K562 (cell line): ENCODE measurements around the gene DMWD. TPM values are rescaled to one million over a fixed set of nuclear protein-coding genes. Genes with fewer than 3 reads are reported as not detected.
A peak's percentile ranks its signal among the peaks of the same experiment; 100 is the strongest.

Experiments
- ARID1B ChIP-seq: fragments of 450-650 bp; IDR thresholded peaks from 2 replicates; pipeline ENCODE4 v1.6.1; 2016; ENCODE audit warnings: antibody characterized with exemption, mild to moderate bottlenecking, inconsistent platforms
- DPF2 ChIP-seq: fragments of 450-650 bp; IDR thresholded peaks from 2 replicates; pipeline ENCODE4 v1.6.1; 2016
- ELF4 ChIP-seq: fragments of 450-650 bp; formaldehyde crosslinking; IDR thresholded peaks from 2 replicates; pipeline ENCODE4 v1.4.0; 2022; ENCODE audit warnings: missing genetic modification characterization
- ETV5 ChIP-seq: sonication (generic); formaldehyde crosslinking; IDR thresholded peaks from 2 replicates; pipeline ENCODE4 v1.4.0; 2020; ENCODE audit warnings: low read depth, mild to moderate bottlenecking, missing genetic modification reagents
- HDGF ChIP-seq: fragments of 450-650 bp; IDR thresholded peaks from 2 replicates; pipeline ENCODE4 v1.6.1; 2016
- L3MBTL2 ChIP-seq: fragments of 450-650 bp; IDR thresholded peaks from 2 replicates; pipeline ENCODE4 v1.6.1; 2016; ENCODE audit warnings: mild to moderate bottlenecking, moderate library complexity
- MTA1 ChIP-seq: fragments of 450-650 bp; IDR thresholded peaks from 2 replicates; pipeline ENCODE4 v1.6.1; 2017; ENCODE audit warnings: borderline replicate concordance
- OTX1 ChIP-seq: fragments of 450-650 bp; formaldehyde crosslinking; IDR thresholded peaks from 2 replicates; pipeline ENCODE4 v1.4.0; 2022; ENCODE audit warnings: mild to moderate bottlenecking
- PHB2 ChIP-seq: fragments of 450-650 bp; IDR thresholded peaks from 2 replicates; pipeline ENCODE4 v1.6.1; 2017; ENCODE audit warnings: low read depth
- SMARCA4 ChIP-seq: fragments of 450-650 bp; IDR thresholded peaks from 2 replicates; pipeline ENCODE4 v1.6.1; 2016
- ZNF232 ChIP-seq: sonication (generic); formaldehyde crosslinking; IDR thresholded peaks from 2 replicates; pipeline ENCODE4 v1.8.0; 2022; ENCODE audit warnings: mild to moderate bottlenecking, missing genetic modification reagents
- ZNF253 ChIP-seq: fragments of 250-450 bp; sonication (Bioruptor Pico); conservative IDR thresholded peaks from 2 replicates; pipeline ENCODE4 v1.6.1; 2021; ENCODE audit warnings: mild to moderate bottlenecking
- ZNF785 ChIP-seq: fragments of 250-450 bp; sonication (Bioruptor Pico); IDR thresholded peaks from 2 replicates; pipeline ENCODE4 v1.4.0; 2020; ENCODE audit warnings: mild to moderate bottlenecking
- polyA plus RNA-seq, 8 experiments: library from polyadenylated mRNA; depleted of rRNA in 4 of 8; stranded (reverse) in 5 of 8; unstranded in 3 of 8; fragments of >200 nt; fragmentation: Nextera tagmentation in 2 of 8; fragmentation: Illumina TruSeq in 1 of 8; extraction: Ambion mirVana in 2 of 8; extraction: Trizol in 1 of 8; gene quantifications; 2 replicates each; pipeline versions ENCODE4 v1.2.1 to v1.2.3, GENCODE V29; 2011 to 2014; ENCODE audit warnings: inconsistent platforms in 1 of 8, missing spikeins in 1 of 8
- total RNA-seq, 7 experiments: library from RNA; depleted of rRNA in 6 of 7; stranded (reverse); fragments of >200 nt in 6 of 7; fragmentation: Illumina TruSeq in 2 of 7; extraction: Trizol in 2 of 7; gene quantifications; 2 replicates each; pipeline versions ENCODE4 v1.2.1 to v1.2.3, GENCODE V29; 2011 to 2021; ENCODE audit warnings: low replicate concordance in 1 of 7
- TF ChIP-seq, protein P1 (sequence below), 3 experiments: IDR thresholded peaks in 2 of 3; conservative IDR thresholded peaks in 1 of 3; 2 replicates each; pipeline ENCODE4 v1.5.1; 2011 to 2012; ENCODE audit warnings: low read length in 3 of 3, mild to moderate bottlenecking in 3 of 3, control low read depth in 2 of 3, improper control_type of control experiment in 1 of 3, inconsistent platforms in 1 of 3, low read depth in 1 of 3, mixed read lengths in 1 of 3, moderate library complexity in 1 of 3; ENCODE audit not compliant: insufficient read depth in 2 of 3
- TF ChIP-seq, protein P2 (sequence below): fragments of 450-650 bp; IDR thresholded peaks from 2 replicates; pipeline ENCODE4 v1.6.1; 2017; ENCODE audit warnings: antibody characterized with exemption, mild to moderate bottlenecking
- TF ChIP-seq, protein P3 (sequence below): sonication (generic); formaldehyde crosslinking; IDR thresholded peaks from 2 replicates; pipeline ENCODE4 v1.8.0; 2022; ENCODE audit warnings: mild to moderate bottlenecking, missing genetic modification reagents, borderline replicate concordance
- TF ChIP-seq, protein P4 (sequence below), 2 experiments: fragments of 450-650 bp; IDR thresholded peaks; 2 replicates each; pipeline ENCODE4 v1.6.1; 2016
- TF ChIP-seq, protein P5 (sequence below): fragments of 450-650 bp; IDR thresholded peaks from 2 replicates; pipeline ENCODE4 v1.6.1; 2014; ENCODE audit warnings: low read depth, mild to moderate bottlenecking, moderate library complexity, borderline replicate concordance

The DMWD gene
- total and polyA plus RNA-seq, 9 of the 15 experiments (the other 6 are each of a cell fraction or from before 2014, with no cell fraction given) = 4.7 to 54.6 (median 19.0) TPM

DNA sequence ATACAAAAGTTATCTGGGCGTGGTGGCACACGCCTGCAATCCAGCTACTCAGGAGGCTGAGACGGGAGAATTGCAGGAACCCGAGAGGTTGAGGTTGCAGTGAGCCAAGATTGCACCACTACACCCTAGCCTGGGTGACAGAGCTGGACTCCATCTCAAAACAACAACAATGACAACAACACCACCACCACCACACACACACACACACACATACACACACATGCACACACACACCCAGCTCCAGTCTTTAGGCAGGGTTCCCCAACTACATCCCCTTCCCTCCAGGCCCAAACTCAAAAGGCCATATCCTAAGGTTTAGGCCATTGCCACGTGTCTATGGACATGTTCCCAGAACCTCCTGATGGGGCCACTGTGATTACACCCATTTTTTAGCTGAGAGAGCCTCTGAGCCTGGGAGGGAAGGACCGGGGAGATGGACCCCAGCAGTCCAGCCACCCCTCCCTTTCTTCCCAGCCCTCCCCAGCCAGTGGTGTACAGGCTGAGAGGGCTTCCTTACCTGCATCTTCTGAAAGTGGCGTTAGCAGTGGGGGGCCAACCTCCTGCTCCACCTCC, 9.0 kb upstream of the DMWD start (continued):
- TF ChIP-seq, protein P1, sequence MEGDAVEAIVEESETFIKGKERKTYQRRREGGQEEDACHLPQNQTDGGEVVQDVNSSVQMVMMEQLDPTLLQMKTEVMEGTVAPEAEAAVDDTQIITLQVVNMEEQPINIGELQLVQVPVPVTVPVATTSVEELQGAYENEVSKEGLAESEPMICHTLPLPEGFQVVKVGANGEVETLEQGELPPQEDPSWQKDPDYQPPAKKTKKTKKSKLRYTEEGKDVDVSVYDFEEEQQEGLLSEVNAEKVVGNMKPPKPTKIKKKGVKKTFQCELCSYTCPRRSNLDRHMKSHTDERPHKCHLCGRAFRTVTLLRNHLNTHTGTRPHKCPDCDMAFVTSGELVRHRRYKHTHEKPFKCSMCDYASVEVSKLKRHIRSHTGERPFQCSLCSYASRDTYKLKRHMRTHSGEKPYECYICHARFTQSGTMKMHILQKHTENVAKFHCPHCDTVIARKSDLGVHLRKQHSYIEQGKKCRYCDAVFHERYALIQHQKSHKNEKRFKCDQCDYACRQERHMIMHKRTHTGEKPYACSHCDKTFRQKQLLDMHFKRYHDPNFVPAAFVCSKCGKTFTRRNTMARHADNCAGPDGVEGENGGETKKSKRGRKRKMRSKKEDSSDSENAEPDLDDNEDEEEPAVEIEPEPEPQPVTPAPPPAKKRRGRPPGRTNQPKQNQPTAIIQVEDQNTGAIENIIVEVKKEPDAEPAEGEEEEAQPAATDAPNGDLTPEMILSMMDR (IDR thresholded peaks at IDR 0.05 in 2 of 3, conservative IDR thresholded peaks at IDR 0.05 in 1 of 3; ENCODE audit: insufficient read depth in 2 of 3, low read depth in 1 of 3, low read length in 3 of 3) = peak in 1 of 3 experiments; percentile 11; a peak in 1 of 6 replicates
- TF ChIP-seq, protein P2, sequence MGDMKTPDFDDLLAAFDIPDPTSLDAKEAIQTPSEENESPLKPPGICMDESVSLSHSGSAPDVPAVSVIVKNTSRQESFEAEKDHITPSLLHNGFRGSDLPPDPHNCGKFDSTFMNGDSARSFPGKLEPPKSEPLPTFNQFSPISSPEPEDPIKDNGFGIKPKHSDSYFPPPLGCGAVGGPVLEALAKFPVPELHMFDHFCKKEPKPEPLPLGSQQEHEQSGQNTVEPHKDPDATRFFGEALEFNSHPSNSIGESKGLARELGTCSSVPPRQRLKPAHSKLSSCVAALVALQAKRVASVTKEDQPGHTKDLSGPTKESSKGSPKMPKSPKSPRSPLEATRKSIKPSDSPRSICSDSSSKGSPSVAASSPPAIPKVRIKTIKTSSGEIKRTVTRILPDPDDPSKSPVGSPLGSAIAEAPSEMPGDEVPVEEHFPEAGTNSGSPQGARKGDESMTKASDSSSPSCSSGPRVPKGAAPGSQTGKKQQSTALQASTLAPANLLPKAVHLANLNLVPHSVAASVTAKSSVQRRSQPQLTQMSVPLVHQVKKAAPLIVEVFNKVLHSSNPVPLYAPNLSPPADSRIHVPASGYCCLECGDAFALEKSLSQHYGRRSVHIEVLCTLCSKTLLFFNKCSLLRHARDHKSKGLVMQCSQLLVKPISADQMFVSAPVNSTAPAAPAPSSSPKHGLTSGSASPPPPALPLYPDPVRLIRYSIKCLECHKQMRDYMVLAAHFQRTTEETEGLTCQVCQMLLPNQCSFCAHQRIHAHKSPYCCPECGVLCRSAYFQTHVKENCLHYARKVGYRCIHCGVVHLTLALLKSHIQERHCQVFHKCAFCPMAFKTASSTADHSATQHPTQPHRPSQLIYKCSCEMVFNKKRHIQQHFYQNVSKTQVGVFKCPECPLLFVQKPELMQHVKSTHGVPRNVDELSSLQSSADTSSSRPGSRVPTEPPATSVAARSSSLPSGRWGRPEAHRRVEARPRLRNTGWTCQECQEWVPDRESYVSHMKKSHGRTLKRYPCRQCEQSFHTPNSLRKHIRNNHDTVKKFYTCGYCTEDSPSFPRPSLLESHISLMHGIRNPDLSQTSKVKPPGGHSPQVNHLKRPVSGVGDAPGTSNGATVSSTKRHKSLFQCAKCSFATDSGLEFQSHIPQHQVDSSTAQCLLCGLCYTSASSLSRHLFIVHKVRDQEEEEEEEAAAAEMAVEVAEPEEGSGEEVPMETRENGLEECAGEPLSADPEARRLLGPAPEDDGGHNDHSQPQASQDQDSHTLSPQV = peak; percentile 66; the same call in 1 of the 2 replicates
- TF ChIP-seq DPF2 (0 out of 2 replicates have a peak, but pooled peaks have one; percentile 27), L3MBTL2 (peak; percentile 56; the same call in 1 of the 2 replicates), ETV5 (no peak), SMARCA4 (0 out of 2 replicates have a peak, but pooled peaks have one; percentile 15), ZNF232 (CRISPR knock-in tag) (no peak), ZNF785 (CRISPR knock-in tag) (no peak), ARID1B (0 out of 2 replicates have a peak, but pooled peaks have one; percentile 11), ZNF253 (CRISPR knock-in tag) (no peak), OTX1 (CRISPR knock-in tag) (0 out of 2 replicates have a peak, but pooled peaks have one; percentile 58), MTA1 (no peak), HDGF (peak; percentile 63; the same call in 1 of the 2 replicates), ELF4 (CRISPR knock-in tag) (0 out of 2 replicates have a peak, but pooled peaks have one; percentile 72), PHB2 (no peak)
- TF ChIP-seq, protein P3, sequence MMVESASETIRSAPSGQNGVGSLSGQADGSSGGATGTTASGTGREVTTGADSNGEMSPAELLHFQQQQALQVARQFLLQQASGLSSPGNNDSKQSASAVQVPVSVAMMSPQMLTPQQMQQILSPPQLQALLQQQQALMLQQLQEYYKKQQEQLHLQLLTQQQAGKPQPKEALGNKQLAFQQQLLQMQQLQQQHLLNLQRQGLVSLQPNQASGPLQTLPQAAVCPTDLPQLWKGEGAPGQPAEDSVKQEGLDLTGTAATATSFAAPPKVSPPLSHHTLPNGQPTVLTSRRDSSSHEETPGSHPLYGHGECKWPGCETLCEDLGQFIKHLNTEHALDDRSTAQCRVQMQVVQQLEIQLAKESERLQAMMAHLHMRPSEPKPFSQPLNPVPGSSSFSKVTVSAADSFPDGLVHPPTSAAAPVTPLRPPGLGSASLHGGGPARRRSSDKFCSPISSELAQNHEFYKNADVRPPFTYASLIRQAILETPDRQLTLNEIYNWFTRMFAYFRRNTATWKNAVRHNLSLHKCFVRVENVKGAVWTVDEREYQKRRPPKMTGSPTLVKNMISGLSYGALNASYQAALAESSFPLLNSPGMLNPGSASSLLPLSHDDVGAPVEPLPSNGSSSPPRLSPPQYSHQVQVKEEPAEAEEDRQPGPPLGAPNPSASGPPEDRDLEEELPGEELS = no peak
- TF ChIP-seq, protein P4, sequence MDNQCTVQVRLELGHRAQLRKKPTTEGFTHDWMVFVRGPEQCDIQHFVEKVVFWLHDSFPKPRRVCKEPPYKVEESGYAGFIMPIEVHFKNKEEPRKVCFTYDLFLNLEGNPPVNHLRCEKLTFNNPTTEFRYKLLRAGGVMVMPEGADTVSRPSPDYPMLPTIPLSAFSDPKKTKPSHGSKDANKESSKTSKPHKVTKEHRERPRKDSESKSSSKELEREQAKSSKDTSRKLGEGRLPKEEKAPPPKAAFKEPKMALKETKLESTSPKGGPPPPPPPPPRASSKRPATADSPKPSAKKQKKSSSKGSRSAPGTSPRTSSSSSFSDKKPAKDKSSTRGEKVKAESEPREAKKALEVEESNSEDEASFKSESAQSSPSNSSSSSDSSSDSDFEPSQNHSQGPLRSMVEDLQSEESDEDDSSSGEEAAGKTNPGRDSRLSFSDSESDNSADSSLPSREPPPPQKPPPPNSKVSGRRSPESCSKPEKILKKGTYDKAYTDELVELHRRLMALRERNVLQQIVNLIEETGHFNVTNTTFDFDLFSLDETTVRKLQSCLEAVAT (IDR thresholded peaks at IDR 0.05) = 0 out of 4 replicates have a peak, but pooled peaks of 1 of the 2 experiments have one; percentile 57
- TF ChIP-seq, protein P5, sequence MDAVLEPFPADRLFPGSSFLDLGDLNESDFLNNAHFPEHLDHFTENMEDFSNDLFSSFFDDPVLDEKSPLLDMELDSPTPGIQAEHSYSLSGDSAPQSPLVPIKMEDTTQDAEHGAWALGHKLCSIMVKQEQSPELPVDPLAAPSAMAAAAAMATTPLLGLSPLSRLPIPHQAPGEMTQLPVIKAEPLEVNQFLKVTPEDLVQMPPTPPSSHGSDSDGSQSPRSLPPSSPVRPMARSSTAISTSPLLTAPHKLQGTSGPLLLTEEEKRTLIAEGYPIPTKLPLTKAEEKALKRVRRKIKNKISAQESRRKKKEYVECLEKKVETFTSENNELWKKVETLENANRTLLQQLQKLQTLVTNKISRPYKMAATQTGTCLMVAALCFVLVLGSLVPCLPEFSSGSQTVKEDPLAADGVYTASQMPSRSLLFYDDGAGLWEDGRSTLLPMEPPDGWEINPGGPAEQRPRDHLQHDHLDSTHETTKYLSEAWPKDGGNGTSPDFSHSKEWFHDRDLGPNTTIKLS = peak; percentile 54; the same call in 1 of the 2 replicates
